ENCODE data around the gene SMYD3. TPM values are rescaled to one million over a fixed set of nuclear protein-coding genes. Genes with fewer than 3 reads are reported as not detected.

SMYD3 gene
- total RNA-seq, 1 donor from 2014 or later = 0.32 TPM

- Histone ChIP-seq H3K4me1 (no peaks in the 10 kb centered on the region), H3K27me3 (no peaks in the 10 kb centered on the region), H3K9me3 (no peaks in the 10 kb centered on the region), H3K36me3 (no peaks in the 10 kb centered on the region), H3K4me3 (no peak overlapping the region), H3K27ac (no peak overlapping the region)
- TF ChIP-seq CTCF (IDR thresholded peaks at IDR 0.05) = no peak
- intact Hi-C loops (cut with DNase I) = no loop called here
- no peak for DNase-seq (ENCODE audit: low spot score in 2 of 2)
Observed at GRCh38 chr1:246096356-246096755, 410.7 kb downstream of the SMYD3 start.

- TF ChIP-seq CTCF (IDR thresholded peaks at IDR 0.05) = no peak
- H3K27me3 ChIP-seq = no peaks in the 10 kb centered on the region
- H3K4me1 ChIP-seq = no peaks in the 10 kb centered on the region
- no peak overlapping the region for H3K4me3 ChIP-seq
- intact Hi-C loops (cut with DNase I) = no loop called here
- no peaks in the 10 kb centered on the region for H3K9me3 ChIP-seq
- no peaks in the 10 kb centered on the region for H3K36me3 ChIP-seq
- no peak overlapping the region for H3K27ac ChIP-seq
- DNase-seq (ENCODE audit: low spot score in 2 of 2) = no peak
Observed at GRCh38 chr1:246095443-246095842, 411.6 kb downstream of the SMYD3 start.

- Histone ChIP-seq H3K36me3 (no peaks in the 10 kb centered on the region), H3K9me3 (no peaks in the 10 kb centered on the region), H3K4me3 (no peak overlapping the region), H3K27me3 (no peaks in the 10 kb centered on the region), H3K4me1 (no peaks in the 10 kb centered on the region), H3K27ac (no peak overlapping the region)
- DNase-seq (ENCODE audit: low spot score in 2 of 2) = no peak
- intact Hi-C loops (cut with DNase I) = no loop called here
- no peak for TF ChIP-seq CTCF (IDR thresholded peaks at IDR 0.05)
Observed at GRCh38 chr1:246093230-246093629, 413.8 kb downstream of the SMYD3 start.

GRCh38 chr1:246092136-246092535 lies 414.9 kb downstream of the SMYD3 start:
- Histone ChIP-seq H3K4me1 (no peaks in the 10 kb centered on the region), H3K27ac (no peak overlapping the region), H3K9me3 (no peaks in the 10 kb centered on the region), H3K36me3 (no peaks in the 10 kb centered on the region), H3K27me3 (no peaks in the 10 kb centered on the region), H3K4me3 (no peak overlapping the region)
- no peak for DNase-seq (ENCODE audit: low spot score in 2 of 2)
- no peak for TF ChIP-seq CTCF (IDR thresholded peaks at IDR 0.05)
- intact Hi-C loops (cut with DNase I) = no loop called here

- intact Hi-C loops (cut with DNase I) = no loop called here
- Histone ChIP-seq H3K4me3 (no peak overlapping the region), H3K9me3 (no peaks in the 10 kb centered on the region), H3K27ac (no peak overlapping the region), H3K4me1 (no peaks in the 10 kb centered on the region), H3K27me3 (no peaks in the 10 kb centered on the region), H3K36me3 (no peaks in the 10 kb centered on the region)
- no peak for TF ChIP-seq CTCF (IDR thresholded peaks at IDR 0.05)
- DNase-seq (ENCODE audit: low spot score in 2 of 2) = no peak
Observed at GRCh38 chr1:246091477-246091876, 415.6 kb downstream of the SMYD3 start.

- Histone ChIP-seq H3K36me3 (no peaks in the 10 kb centered on the region), H3K4me1 (no peaks in the 10 kb centered on the region), H3K27ac (no peak overlapping the region), H3K4me3 (no peak overlapping the region), H3K9me3 (peaks cover 0 to 5% of the 10 kb centered on the region in 2 donors), H3K27me3 (no peaks in the 10 kb centered on the region)
- TF ChIP-seq CTCF (IDR thresholded peaks at IDR 0.05) = no peak
- DNase-seq (ENCODE audit: low spot score in 2 of 2) = no peak
- intact Hi-C loops (cut with DNase I) = no loop called here
Observed at GRCh38 chr1:246086191-246086590, 420.9 kb downstream of the SMYD3 start.
